Measurements from ENCODE around the gene TRPM6. TPM values are rescaled to one million over a fixed set of nuclear protein-coding genes. Genes with fewer than 3 reads are reported as not detected.

Gene TRPM6
- total RNA-seq, 1 experiment from 2014 or later: 0.57 TPM

- no peaks in the 10 kb centered on the region for H3K4me1 Mint-ChIP-seq
- Histone ChIP-seq H3K27me3 (ENCODE audit: insufficient read depth, low read length) (no peaks in the 10 kb centered on the region), H2BK20ac (ENCODE audit: low read depth, low read length, poor library complexity, severe bottlenecking) (no peak overlapping the region), H2BK5ac (ENCODE audit: insufficient read length, low read length) (no peak overlapping the region), H2BK120ac (ENCODE audit: low read depth, low read length, poor library complexity, severe bottlenecking) (no peak overlapping the region), H3K79me2 (ENCODE audit: insufficient read depth, low read length) (no peaks in the 10 kb centered on the region), H3K18ac (ENCODE audit: insufficient read length, low read depth, low read length) (no peak overlapping the region), H4K5ac (ENCODE audit: insufficient read length, low read depth, low read length) (no peak overlapping the region), H2BK12ac (ENCODE audit: insufficient read length, low read depth, low read length) (no peak overlapping the region), H3K14ac (ENCODE audit: insufficient read depth, low read length) (no peak overlapping the region), H3K79me1 (ENCODE audit: insufficient read depth, low read depth, low read length, poor library complexity, severe bottlenecking) (no peaks in the 10 kb centered on the region), H3K27ac (ENCODE audit: insufficient read length, low read depth, low read length) (no peak overlapping the region), H4K8ac (replicated peaks; ENCODE audit: insufficient read length, low read depth, low read length) (no peak overlapping the region), H4K91ac (ENCODE audit: insufficient read length, low read depth, low read length) (no peak overlapping the region), H4K20me1 (ENCODE audit: control insufficient read depth, insufficient read depth, insufficient read length) (no peaks in the 10 kb centered on the region), H3K4ac (ENCODE audit: low read depth, low read length) (no peak overlapping the region), H3K9me3 (ENCODE audit: control insufficient read depth, low read depth, low read length) (no peaks in the 10 kb centered on the region), H2AFZ (ENCODE audit: low read length) (no peak overlapping the region), H3K56ac (ENCODE audit: insufficient read length, low read depth, low read length) (no peak overlapping the region), H3K23ac (ENCODE audit: insufficient read length, low read depth, low read length) (no peak overlapping the region), H3T11ph (ENCODE audit: low read length) (no peak overlapping the region), H2AK5ac (ENCODE audit: insufficient read length, low read length) (no peak overlapping the region), H3K4me2 (ENCODE audit: insufficient read depth, insufficient read length, low read length) (no peak overlapping the region), H2BK15ac (ENCODE audit: low read depth, low read length) (no peak overlapping the region), H3K23me2 (ENCODE audit: insufficient read length, low read depth, low read length, poor library complexity, severe bottlenecking) (no peaks in the 10 kb centered on the region), H3K4me1 (ENCODE audit: insufficient read depth, low read length) (no peaks in the 10 kb centered on the region), H3K9ac (ENCODE audit: extremely low read depth, insufficient read length, low read length) (no peak overlapping the region)
- H3K36me3 Mint-ChIP-seq (ENCODE audit: insufficient read depth in 1 of 3, low read depth in 3 of 3): no peaks in the 10 kb centered on the region
- H3K9me3 Mint-ChIP-seq: no peaks in the 10 kb centered on the region
- H3K27me3 Mint-ChIP-seq (ENCODE audit: low read depth): no peaks in the 10 kb centered on the region
- TF ChIP-seq CTCF (conservative IDR thresholded peaks at IDR 0.05): no peak
- H3K27ac Mint-ChIP-seq: no peak overlapping the region
- no peak overlapping the region for H3K4me3 Mint-ChIP-seq
- DNase-seq: no peak
- WGBS (ENCODE audit: extremely low coverage, insufficient read length, low lambda C conversion rate): no CpG with 5 or more reads among the region's 9 CpGs
These were observed 70.4 kb downstream of the TRPM6 start for GRCh38 chr9:74817281-74817810.

All from H9 (cell line).